Kasumi-1 (cell line): Measurements from ENCODE around the gene TENM4.

ENCODE experiments used
- DNase-seq, 2 experiments: peaks; one replicate each; lab custom pipeline; 2025; lab: John Stamatoyannopoulos, UW

Gene TENM4

DNA sequence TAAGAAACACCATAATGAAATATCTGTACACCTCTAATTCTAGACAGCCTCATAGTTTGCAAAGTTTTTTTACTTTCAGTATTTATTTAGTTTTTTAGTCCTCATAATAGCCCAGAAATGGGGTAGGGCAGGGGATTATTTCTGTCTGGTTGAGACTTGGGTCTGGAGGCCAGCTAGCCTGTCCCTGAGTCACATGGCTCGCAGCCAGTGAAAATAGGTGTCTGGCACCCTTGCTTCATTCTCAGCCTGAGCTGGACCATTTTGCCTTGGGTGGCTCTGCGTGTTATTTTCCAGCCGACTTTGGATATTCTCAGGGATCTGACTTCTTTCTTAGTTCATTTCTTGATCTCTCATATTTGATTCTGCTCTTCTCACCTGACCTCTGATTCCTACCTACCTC, 742.2 kb downstream of the TENM4 start:
- DNase-seq = no peak

- no peak for DNase-seq
Measured at GRCh38 chr11:78696177-78696576, 744.7 kb downstream of the TENM4 start.

- no peak for DNase-seq
Measured at GRCh38 chr11:78694152-78694551, 746.7 kb downstream of the TENM4 start.

DNA sequence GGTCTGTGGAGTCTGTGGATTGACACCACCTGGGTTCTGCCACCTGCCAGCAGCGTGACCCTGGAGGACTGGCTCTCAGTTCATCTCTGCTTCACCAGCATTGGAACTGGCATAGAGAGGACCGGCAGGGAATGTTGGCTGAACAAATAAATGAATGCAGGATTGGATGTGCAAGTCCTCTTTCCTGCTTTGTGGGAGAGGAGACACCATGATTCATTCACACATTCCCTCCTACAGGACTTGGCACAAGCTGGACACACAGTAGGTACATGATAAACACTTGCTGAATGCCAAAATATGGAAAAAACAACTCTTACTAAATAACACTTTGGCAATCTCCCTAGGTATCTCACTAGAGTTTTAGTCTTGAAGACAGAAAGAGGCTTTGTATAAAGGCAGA, 749.6 kb downstream of the TENM4 start:
- DNase-seq = no peak

GRCh38 chr11:78690352-78690987, 750.4 kb downstream of the TENM4 start:
- DNase-seq = no peak

GRCh38 chr11:78689585-78690153, 751.2 kb downstream of the TENM4 start:
- DNase-seq = no peak

DNA sequence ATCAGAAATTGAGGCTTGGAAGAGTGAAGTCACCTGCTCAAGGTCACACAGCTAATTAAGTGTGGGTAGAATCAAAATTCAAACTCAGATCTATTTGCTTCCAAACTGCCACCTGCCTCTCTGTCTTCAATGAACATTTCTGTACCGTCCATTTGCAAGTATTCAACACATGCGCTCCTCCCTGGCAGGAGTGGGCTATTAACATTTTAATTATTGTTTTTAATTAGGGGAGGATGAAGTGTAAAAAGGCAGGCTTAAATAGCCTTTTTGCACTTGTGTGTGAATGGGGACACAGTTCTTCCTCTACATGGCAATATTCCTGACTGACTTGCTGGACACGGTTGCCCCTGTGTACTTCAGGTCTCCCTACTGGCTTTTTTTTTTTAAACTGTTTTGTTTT, 751.7 kb downstream of the TENM4 start:
- DNase-seq = no peak

GRCh38 chr11:78688460-78688859, 752.4 kb downstream of the TENM4 start:
- DNase-seq = no peak

DNA sequence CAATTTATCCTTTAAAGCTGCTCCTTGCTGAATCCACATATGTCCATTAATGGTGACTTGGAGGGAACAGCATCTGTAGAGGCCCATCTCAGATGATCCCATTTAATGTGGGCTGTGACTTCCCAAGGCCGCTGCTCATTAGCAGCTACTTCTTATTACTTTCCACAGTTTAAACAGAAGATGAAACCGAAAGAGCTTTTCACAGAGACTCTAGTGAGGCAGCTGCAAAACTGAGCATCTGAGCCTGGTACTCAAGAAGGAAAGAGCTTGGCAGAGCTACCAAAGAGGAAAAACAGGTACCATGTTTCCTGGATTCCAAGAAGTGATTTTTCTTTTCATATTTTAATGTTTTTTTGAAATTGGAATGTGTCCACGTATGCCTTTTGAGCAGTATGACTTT, 755.7 kb downstream of the TENM4 start:
- no peak for DNase-seq

DNA sequence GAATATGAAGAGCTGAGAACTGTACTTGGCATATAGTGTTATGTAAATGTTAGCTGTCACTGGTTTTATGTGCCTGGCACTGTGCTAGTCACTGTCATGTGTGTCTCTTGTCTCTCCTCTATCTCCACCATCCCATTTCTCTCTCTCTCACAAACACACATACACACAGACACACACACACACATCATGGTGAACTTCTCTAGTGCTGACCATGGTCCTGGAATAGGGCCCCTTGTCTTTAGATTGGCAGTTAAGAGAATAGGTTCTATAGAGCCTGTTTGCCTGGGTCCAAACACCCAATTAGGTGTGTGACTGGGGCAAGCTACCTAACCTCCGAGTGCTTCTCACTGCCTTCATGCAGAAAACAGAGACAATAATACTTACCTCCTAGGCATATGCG, 756.5 kb downstream of the TENM4 start:
- peak in 1 of 2 experiments; percentile 4 for DNase-seq

- DNase-seq = no peak
Measured at GRCh38 chr11:78683774-78684173, 757.1 kb downstream of the TENM4 start.

- DNase-seq = no peak
Measured at GRCh38 chr11:78676026-78676557, 764.7 kb downstream of the TENM4 start.

DNA sequence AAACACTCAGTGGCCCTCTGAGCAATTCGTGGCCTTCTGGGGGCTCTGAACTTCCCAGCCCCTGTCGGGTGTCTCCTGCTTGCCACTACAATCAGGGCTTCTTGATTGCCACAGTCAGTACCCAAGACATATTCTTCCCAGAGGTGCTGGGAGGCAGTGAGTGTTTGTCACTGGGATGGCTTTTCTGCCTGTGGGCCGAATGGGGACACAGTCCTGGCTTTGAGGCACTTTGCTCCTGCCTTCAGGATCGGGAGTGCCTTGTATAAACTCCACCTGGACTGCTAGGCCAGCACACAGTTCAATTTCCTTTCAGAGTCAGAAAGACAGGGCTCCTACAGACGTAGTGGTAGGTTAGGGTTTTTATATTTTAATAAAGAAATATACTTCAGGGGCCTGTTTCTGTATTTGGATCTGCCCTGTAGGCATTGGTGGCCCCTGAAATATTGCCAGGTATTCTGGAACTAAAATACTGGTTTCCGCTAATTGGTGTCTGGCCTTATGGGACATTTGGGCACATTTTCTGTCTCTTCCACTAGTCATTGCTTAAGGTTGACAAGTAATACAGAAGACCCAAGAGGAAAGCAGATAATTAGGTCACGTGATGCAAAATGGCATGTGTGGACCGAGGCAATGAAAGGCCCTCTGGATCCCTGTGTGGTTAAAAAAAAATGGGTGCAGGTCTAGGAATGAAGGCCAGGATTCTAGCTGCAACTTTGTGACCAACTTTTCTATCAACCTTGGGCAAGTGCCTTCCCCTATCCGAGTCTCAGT, 767.8 kb downstream of the TENM4 start:
- DNase-seq = no peak

GRCh38 chr11:78669249-78669648, 771.6 kb downstream of the TENM4 start:
- no peak for DNase-seq

- no peak for DNase-seq
Measured at GRCh38 chr11:78667461-78667860, 773.4 kb downstream of the TENM4 start.

DNA sequence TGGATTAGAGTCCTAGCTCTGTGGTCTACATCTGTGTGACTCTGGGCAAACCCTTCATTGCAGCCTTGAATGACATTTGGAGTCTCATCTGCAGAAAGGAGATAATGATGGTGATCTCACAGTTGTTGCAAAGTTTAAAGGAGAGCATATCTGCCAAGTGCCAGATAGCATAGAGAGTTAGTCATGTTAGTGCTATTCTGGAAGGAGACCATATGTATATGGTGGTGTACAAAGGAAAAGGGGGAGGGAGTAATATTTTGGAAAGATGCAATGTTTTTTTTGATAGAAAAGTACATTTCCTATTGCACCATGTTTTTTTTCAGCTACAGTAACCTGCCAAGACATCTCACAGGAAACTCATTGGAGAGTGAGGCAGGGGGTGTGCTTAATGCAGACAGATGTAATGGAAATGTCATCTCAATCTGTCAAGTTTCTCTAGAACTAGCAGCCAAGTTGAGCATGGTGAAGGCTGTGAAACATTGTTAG, 774.1 kb downstream of the TENM4 start:
- DNase-seq = no peak

GRCh38 chr11:78664636-78665035, 776.2 kb downstream of the TENM4 start:
- DNase-seq = no peak

DNA sequence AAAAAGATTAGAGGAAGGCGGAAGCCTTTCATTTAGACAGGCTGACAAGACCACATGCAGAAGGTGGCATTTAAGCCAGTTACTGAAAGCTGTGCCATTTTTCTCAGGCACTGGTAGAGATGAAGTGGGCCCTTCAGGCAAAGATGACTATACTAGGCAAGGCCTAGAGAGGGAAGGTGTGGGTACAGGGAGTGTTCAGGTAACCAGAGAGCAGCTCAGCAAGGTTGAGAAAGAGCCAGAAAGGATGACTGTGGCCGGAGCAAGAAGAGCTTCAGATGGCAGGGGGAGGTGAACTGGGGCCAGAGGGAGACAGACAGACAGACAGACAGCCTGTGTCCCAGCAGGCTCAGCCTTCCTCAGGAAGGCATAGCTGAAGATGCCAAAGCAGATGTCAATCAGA, 778.0 kb downstream of the TENM4 start:
- no peak for DNase-seq

DNA sequence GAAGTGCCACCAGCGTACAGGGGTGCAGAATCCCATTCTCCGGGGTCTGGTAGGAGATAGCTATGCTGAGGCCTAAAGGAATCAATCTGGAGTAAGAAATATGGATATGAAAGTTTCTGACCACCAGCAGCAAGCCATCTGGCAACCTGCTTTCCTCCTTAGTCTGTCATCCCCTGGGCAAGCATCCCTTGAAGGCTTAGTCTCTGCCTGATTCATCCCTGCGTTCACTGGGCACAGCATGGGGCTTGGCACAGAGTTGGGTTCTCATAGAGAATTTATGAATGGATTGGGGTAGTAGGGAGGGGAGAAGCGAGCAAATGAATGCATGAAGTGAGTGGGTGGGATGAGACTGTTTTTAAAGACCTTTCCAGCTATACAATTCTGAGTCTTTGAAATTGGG, 780.4 kb downstream of the TENM4 start:
- DNase-seq = no peak

GRCh38 chr11:78659326-78660270, 781.2 kb downstream of the TENM4 start:
- DNase-seq = no peak

- no peak for DNase-seq
Measured at GRCh38 chr11:78657968-78658839, 782.6 kb downstream of the TENM4 start.
